ENCODE measurements around the gene PPIB. TPM values are rescaled to one million over a fixed set of nuclear protein-coding genes. Genes with fewer than 3 reads are reported as not detected.

Gene PPIB
- polyA plus RNA-seq, 1 donor (not counting 4 experiments of a cell fraction or from before 2014, with no cell fraction given), result 544 TPM

- no peak overlapping the region for H3K27ac ChIP-seq (ENCODE audit: control insufficient read depth, insufficient read depth, low read length)
- H3K4me3 ChIP-seq (ENCODE audit: control insufficient read depth in 2 of 3, extremely low read depth in 1 of 3, insufficient read depth in 2 of 3, low read depth in 1 of 3, low read length in 3 of 3), result no peak overlapping the region
- H3K4me2 ChIP-seq (ENCODE audit: control insufficient read depth, extremely low read depth, insufficient read depth, low read depth, low read length), result no peak overlapping the region
- no peaks in the 10 kb centered on the region for H3K79me2 ChIP-seq (ENCODE audit: control insufficient read depth, insufficient read depth, low read length)
- no peaks in the 10 kb centered on the region for H3K4me1 ChIP-seq (ENCODE audit: control insufficient read depth, extremely low read depth, insufficient read depth, low read length)
- H3K36me3 ChIP-seq (ENCODE audit: control insufficient read depth in 2 of 2, extremely low read depth in 1 of 2, insufficient read depth in 2 of 2, low read length in 2 of 2), result peaks cover 14 to 23% of the 10 kb centered on the region in 2 experiments
- TF ChIP-seq, protein P1, sequence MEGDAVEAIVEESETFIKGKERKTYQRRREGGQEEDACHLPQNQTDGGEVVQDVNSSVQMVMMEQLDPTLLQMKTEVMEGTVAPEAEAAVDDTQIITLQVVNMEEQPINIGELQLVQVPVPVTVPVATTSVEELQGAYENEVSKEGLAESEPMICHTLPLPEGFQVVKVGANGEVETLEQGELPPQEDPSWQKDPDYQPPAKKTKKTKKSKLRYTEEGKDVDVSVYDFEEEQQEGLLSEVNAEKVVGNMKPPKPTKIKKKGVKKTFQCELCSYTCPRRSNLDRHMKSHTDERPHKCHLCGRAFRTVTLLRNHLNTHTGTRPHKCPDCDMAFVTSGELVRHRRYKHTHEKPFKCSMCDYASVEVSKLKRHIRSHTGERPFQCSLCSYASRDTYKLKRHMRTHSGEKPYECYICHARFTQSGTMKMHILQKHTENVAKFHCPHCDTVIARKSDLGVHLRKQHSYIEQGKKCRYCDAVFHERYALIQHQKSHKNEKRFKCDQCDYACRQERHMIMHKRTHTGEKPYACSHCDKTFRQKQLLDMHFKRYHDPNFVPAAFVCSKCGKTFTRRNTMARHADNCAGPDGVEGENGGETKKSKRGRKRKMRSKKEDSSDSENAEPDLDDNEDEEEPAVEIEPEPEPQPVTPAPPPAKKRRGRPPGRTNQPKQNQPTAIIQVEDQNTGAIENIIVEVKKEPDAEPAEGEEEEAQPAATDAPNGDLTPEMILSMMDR (optimal IDR thresholded peaks at IDR 0.05 in 1 of 3, IDR thresholded peaks at IDR 0.05 in 1 of 3, conservative IDR thresholded peaks at IDR 0.05 in 1 of 3; ENCODE audit: extremely low read depth in 1 of 3, insufficient read depth in 2 of 3, low read length in 3 of 3), result no peak
- TF ChIP-seq EZH2 (IDR thresholded peaks at IDR 0.05; ENCODE audit: low read length), result no peak
- dilution Hi-C loops (cut with MboI; ENCODE audit: extremely low pct_ligation_motif_present, low sequenced_read_pairs), result no loop called here
- no peaks in the 10 kb centered on the region for H4K20me1 ChIP-seq (ENCODE audit: control insufficient read depth, extremely low read depth, insufficient read depth, low read length)
- H3K9me3 ChIP-seq (ENCODE audit: control insufficient read depth, low read depth, low read length), result no peaks in the 10 kb centered on the region
- FAIRE-seq (no peak), DNase-seq (ENCODE audit: low read depth, low spot score) (no peak)
- no peaks in the 10 kb centered on the region for H3K27me3 ChIP-seq (ENCODE audit: control insufficient read depth, extremely low read depth, insufficient read depth, low read length)
- no peak overlapping the region for H2AFZ ChIP-seq (ENCODE audit: control insufficient read depth, low read length)
- H3K9ac ChIP-seq (ENCODE audit: control insufficient read depth, extremely low read depth, insufficient read depth, low read length), result no peak overlapping the region
- no peaks in the 10 kb centered on the region for H3K9me1 ChIP-seq (ENCODE audit: control insufficient read depth, extremely low read depth, insufficient read depth, low read length)
Observed at GRCh38 chr15:64117759-64118487, 44.9 kb downstream of the PPIB start.

DNA sequence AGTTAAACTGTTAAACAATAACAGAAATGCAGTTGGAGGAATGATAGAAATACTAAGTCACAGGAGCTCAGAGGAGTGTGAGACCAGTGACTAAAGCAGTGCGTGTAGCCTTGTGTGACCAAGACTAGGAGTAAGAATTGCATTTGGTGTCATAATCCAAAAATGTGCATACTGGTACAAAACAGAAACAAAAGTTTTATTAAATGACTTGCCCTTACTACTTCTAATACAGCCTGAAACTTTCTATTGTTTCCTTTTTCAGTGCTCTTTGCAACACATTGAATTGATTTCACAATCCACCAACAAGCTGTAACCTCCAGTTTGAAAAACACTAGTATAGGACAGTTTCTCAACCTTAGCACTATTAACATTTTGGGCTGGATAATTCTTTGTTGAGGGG, 49.9 kb downstream of the PPIB start:
- H3K9me3 ChIP-seq (ENCODE audit: control insufficient read depth, low read depth, low read length), result no peaks in the 10 kb centered on the region
- dilution Hi-C loops (cut with MboI; ENCODE audit: extremely low pct_ligation_motif_present, low sequenced_read_pairs), result no loop called here
- no peak overlapping the region for H3K4me2 ChIP-seq (ENCODE audit: control insufficient read depth, extremely low read depth, insufficient read depth, low read depth, low read length)
- no peak overlapping the region for H3K9ac ChIP-seq (ENCODE audit: control insufficient read depth, extremely low read depth, insufficient read depth, low read length)
- peaks cover 5 to 10% of the 10 kb centered on the region in 2 experiments for H3K36me3 ChIP-seq (ENCODE audit: control insufficient read depth in 2 of 2, extremely low read depth in 1 of 2, insufficient read depth in 2 of 2, low read length in 2 of 2)
- FAIRE-seq, result no peak
- TF ChIP-seq, protein P1 (optimal IDR thresholded peaks at IDR 0.05 in 1 of 3, IDR thresholded peaks at IDR 0.05 in 1 of 3, conservative IDR thresholded peaks at IDR 0.05 in 1 of 3; ENCODE audit: extremely low read depth in 1 of 3, insufficient read depth in 2 of 3, low read length in 3 of 3), result no peak
- no peak for TF ChIP-seq EZH2 (IDR thresholded peaks at IDR 0.05; ENCODE audit: low read length)
- H3K9me1 ChIP-seq (ENCODE audit: control insufficient read depth, extremely low read depth, insufficient read depth, low read length), result no peaks in the 10 kb centered on the region
- H3K4me1 ChIP-seq (ENCODE audit: control insufficient read depth, extremely low read depth, insufficient read depth, low read length), result no peaks in the 10 kb centered on the region
- H3K4me3 ChIP-seq (ENCODE audit: control insufficient read depth in 2 of 3, extremely low read depth in 1 of 3, insufficient read depth in 2 of 3, low read depth in 1 of 3, low read length in 3 of 3), result no peak overlapping the region
- H3K27me3 ChIP-seq (ENCODE audit: control insufficient read depth, extremely low read depth, insufficient read depth, low read length), result no peaks in the 10 kb centered on the region
- H4K20me1 ChIP-seq (ENCODE audit: control insufficient read depth, extremely low read depth, insufficient read depth, low read length), result no peaks in the 10 kb centered on the region
- H3K79me2 ChIP-seq (ENCODE audit: control insufficient read depth, insufficient read depth, low read length), result peaks cover 35% of the 10 kb centered on the region
- H2AFZ ChIP-seq (ENCODE audit: control insufficient read depth, low read length), result no peak overlapping the region
- no peak for DNase-seq (ENCODE audit: low read depth, low spot score)
- H3K27ac ChIP-seq (ENCODE audit: control insufficient read depth, insufficient read depth, low read length), result no peak overlapping the region
